Measurements from ENCODE around the gene EML1.
A peak's percentile ranks its signal among the peaks of the same experiment; 100 is the strongest.

DNA sequence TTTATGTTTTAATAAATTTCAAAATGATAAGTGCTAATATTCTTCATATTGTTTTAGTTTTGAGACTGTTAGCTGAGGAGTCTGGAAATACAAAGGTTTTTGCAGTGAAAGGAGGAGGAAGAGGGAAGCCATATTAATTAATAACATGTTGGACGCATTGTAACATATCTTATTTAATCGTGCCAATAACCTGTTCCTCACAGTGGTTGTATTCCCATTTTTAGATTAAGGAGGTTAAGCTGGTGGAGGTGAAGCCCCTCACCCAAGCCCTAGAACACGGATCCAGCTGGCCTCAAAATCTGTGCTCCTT, 92.4 kb downstream of the EML1 start:
- TF ChIP-seq, protein P1, sequence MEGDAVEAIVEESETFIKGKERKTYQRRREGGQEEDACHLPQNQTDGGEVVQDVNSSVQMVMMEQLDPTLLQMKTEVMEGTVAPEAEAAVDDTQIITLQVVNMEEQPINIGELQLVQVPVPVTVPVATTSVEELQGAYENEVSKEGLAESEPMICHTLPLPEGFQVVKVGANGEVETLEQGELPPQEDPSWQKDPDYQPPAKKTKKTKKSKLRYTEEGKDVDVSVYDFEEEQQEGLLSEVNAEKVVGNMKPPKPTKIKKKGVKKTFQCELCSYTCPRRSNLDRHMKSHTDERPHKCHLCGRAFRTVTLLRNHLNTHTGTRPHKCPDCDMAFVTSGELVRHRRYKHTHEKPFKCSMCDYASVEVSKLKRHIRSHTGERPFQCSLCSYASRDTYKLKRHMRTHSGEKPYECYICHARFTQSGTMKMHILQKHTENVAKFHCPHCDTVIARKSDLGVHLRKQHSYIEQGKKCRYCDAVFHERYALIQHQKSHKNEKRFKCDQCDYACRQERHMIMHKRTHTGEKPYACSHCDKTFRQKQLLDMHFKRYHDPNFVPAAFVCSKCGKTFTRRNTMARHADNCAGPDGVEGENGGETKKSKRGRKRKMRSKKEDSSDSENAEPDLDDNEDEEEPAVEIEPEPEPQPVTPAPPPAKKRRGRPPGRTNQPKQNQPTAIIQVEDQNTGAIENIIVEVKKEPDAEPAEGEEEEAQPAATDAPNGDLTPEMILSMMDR (IDR thresholded peaks at IDR 0.05; ENCODE audit: poor library complexity, severe bottlenecking) = no peak
- no peak for TF ChIP-seq EZH2 (IDR thresholded peaks at IDR 0.05; ENCODE audit: borderline replicate concordance, insufficient read depth, low read length, poor library complexity, severe bottlenecking)
- TF ChIP-seq POLR2AphosphoS5 (IDR thresholded peaks at IDR 0.05) = no peak
- no peak for TF ChIP-seq EP300 (conservative IDR thresholded peaks at IDR 0.05; ENCODE audit: poor library complexity, severe bottlenecking)
- TF ChIP-seq TAF1 (IDR thresholded peaks at IDR 0.05; ENCODE audit: low read depth) = no peak
- TF ChIP-seq, protein P2, sequence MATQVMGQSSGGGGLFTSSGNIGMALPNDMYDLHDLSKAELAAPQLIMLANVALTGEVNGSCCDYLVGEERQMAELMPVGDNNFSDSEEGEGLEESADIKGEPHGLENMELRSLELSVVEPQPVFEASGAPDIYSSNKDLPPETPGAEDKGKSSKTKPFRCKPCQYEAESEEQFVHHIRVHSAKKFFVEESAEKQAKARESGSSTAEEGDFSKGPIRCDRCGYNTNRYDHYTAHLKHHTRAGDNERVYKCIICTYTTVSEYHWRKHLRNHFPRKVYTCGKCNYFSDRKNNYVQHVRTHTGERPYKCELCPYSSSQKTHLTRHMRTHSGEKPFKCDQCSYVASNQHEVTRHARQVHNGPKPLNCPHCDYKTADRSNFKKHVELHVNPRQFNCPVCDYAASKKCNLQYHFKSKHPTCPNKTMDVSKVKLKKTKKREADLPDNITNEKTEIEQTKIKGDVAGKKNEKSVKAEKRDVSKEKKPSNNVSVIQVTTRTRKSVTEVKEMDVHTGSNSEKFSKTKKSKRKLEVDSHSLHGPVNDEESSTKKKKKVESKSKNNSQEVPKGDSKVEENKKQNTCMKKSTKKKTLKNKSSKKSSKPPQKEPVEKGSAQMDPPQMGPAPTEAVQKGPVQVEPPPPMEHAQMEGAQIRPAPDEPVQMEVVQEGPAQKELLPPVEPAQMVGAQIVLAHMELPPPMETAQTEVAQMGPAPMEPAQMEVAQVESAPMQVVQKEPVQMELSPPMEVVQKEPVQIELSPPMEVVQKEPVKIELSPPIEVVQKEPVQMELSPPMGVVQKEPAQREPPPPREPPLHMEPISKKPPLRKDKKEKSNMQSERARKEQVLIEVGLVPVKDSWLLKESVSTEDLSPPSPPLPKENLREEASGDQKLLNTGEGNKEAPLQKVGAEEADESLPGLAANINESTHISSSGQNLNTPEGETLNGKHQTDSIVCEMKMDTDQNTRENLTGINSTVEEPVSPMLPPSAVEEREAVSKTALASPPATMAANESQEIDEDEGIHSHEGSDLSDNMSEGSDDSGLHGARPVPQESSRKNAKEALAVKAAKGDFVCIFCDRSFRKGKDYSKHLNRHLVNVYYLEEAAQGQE (IDR thresholded peaks at IDR 0.05; ENCODE audit: borderline replicate concordance) = no peak
- TF ChIP-seq SMC3 (conservative IDR thresholded peaks at IDR 0.05; ENCODE audit: poor library complexity) = peak; percentile 10

Data from neural cell (in vitro differentiated cells).